Natural killer cell treated with Interleukin-12 subunit alpha and Interleukin-12 subunit beta and Interleukin-15 and Interleukin-18, amount 100 ng/mL, for 72 hours (primary cell): Measurements from ENCODE around the gene TRPM8. TPM values are rescaled to one million over a fixed set of nuclear protein-coding genes. Genes with fewer than 3 reads are reported as not detected.
A peak's percentile ranks its signal among the peaks of the same experiment; 100 is the strongest.
"Not testable (repeated sequence)": the region's sequence is repeated elsewhere in the genome, so short reads cannot be mapped to it uniquely, and the experiment has no call there.

Experiments used
- ATAC-seq, 2 donors: fragments of 150-1000 bp; cut with Tn5 transposase in 1 of 2; sonication (Bioruptor Pico), chemical (Tn5 transposase) in 1 of 2; 2 replicates each; pipeline ENCODE4 v1.10.0; 2021
- DNase-seq: peaks from one replicate; pipeline ENCODE4 v3.0.0; 2022; ENCODE audit warnings: low spot score
- H3K27ac Mint-ChIP-seq, 2 donors: 1 replicate in 1 of 2; 2 replicates in 1 of 2; pipeline ENCODE4 v1.8.0; 2022; ENCODE audit warnings: mixed read lengths in 2 of 2, mild to moderate bottlenecking in 1 of 2, moderate library complexity in 1 of 2
- H3K27me3 Mint-ChIP-seq, 2 donors: 1 replicate in 1 of 2; 2 replicates in 1 of 2; pipeline ENCODE4 v1.8.0; 2022; ENCODE audit warnings: mixed read lengths in 2 of 2
- H3K36me3 Mint-ChIP-seq: one replicate; pipeline ENCODE4 v1.8.0; 2022; ENCODE audit warnings: mixed read lengths
- H3K4me1 Mint-ChIP-seq, 2 donors: 1 replicate in 1 of 2; 2 replicates in 1 of 2; pipeline ENCODE4 v1.8.0; 2022; ENCODE audit warnings: low read depth in 2 of 2, mixed read lengths in 2 of 2, mild to moderate bottlenecking in 1 of 2
- H3K4me3 Mint-ChIP-seq: one replicate; pipeline ENCODE4 v1.8.0; 2022; ENCODE audit warnings: mixed read lengths
- H3K9me3 Mint-ChIP-seq: 2 replicates; pipeline ENCODE4 v1.8.0; 2022; ENCODE audit warnings: mixed read lengths
- total RNA-seq, 2 donors: library from RNA; stranded (reverse); gene quantifications; one replicate each; pipeline ENCODE4 v1.2.3, GENCODE V29; 2022

Gene TRPM8
- total RNA-seq, 2 donors from 2014 or later: not detected

GRCh38 chr2:233944722-233945121 lies 27.5 kb downstream of the TRPM8 start:
- Mint-ChIP-seq H3K4me1 (no peaks in the 10 kb centered on the region), H3K27ac (no peak overlapping the region), H3K4me3 (no peak overlapping the region), H3K36me3 (no peaks in the 10 kb centered on the region), H3K9me3 (no peaks in the 10 kb centered on the region), H3K27me3 (peaks cover 37 to 46% of the 10 kb centered on the region in 2 donors)
- ATAC-seq: no peak
- DNase-seq: no peak

GRCh38 chr2:233945146-233945545 lies 28.0 kb downstream of the TRPM8 start:
- Mint-ChIP-seq H3K4me3 (no peak overlapping the region), H3K9me3 (no peaks in the 10 kb centered on the region), H3K27me3 (peaks cover 39 to 46% of the 10 kb centered on the region in 2 donors), H3K27ac (no peak overlapping the region), H3K36me3 (no peaks in the 10 kb centered on the region), H3K4me1 (no peaks in the 10 kb centered on the region)
- DNase-seq (no peak), ATAC-seq (no peak)

GRCh38 chr2:233950078-233950825 lies 33.1 kb downstream of the TRPM8 start:
- Mint-ChIP-seq H3K4me1 (no peaks in the 10 kb centered on the region), H3K36me3 (no peaks in the 10 kb centered on the region), H3K4me3 (no peak overlapping the region), H3K27me3 (peaks cover 49 to 54% of the 10 kb centered on the region in 2 donors), H3K9me3 (no peaks in the 10 kb centered on the region), H3K27ac (no peak overlapping the region)
- ATAC-seq (no peak), DNase-seq (no peak)

GRCh38 chr2:233952335-233952734 lies 35.2 kb downstream of the TRPM8 start:
- no peak for DNase-seq
- no peak for ATAC-seq
- peaks cover 47 to 49% of the 10 kb centered on the region in 2 donors for H3K27me3 Mint-ChIP-seq
- H3K36me3 Mint-ChIP-seq: no peaks in the 10 kb centered on the region
- H3K9me3 Mint-ChIP-seq: no peaks in the 10 kb centered on the region
- no peak overlapping the region for H3K4me3 Mint-ChIP-seq
- no peak overlapping the region for H3K27ac Mint-ChIP-seq
- H3K4me1 Mint-ChIP-seq: no peaks in the 10 kb centered on the region

- H3K27me3 Mint-ChIP-seq: peaks cover 43 to 45% of the 10 kb centered on the region in 2 donors
- no peaks in the 10 kb centered on the region for H3K4me1 Mint-ChIP-seq
- ATAC-seq (no peak), DNase-seq (no peak)
- no peak overlapping the region for H3K4me3 Mint-ChIP-seq
- H3K36me3 Mint-ChIP-seq: no peaks in the 10 kb centered on the region
- no peak overlapping the region for H3K27ac Mint-ChIP-seq
- no peaks in the 10 kb centered on the region for H3K9me3 Mint-ChIP-seq
These were observed 36.1 kb downstream of the TRPM8 start for GRCh38 chr2:233953087-233953801.

GRCh38 chr2:233960203-233960602 lies 43.0 kb downstream of the TRPM8 start:
- Mint-ChIP-seq H3K4me3 (no peak overlapping the region), H3K27ac (no peak overlapping the region), H3K27me3 (peaks cover 6 to 22% of the 10 kb centered on the region in 2 donors), H3K4me1 (no peaks in the 10 kb centered on the region), H3K9me3 (no peaks in the 10 kb centered on the region), H3K36me3 (no peaks in the 10 kb centered on the region)
- DNase-seq (no peak), ATAC-seq (no peak)

GRCh38 chr2:233961905-233962304 lies 44.7 kb downstream of the TRPM8 start:
- ATAC-seq (no peak), DNase-seq (no peak)
- no peaks in the 10 kb centered on the region for H3K36me3 Mint-ChIP-seq
- no peak overlapping the region for H3K4me3 Mint-ChIP-seq
- H3K4me1 Mint-ChIP-seq: peaks cover 2 to 3% of the 10 kb centered on the region in 2 donors
- H3K27me3 Mint-ChIP-seq: peaks cover 0 to 18% of the 10 kb centered on the region in 2 donors
- H3K27ac Mint-ChIP-seq: no peak overlapping the region
- H3K9me3 Mint-ChIP-seq: no peaks in the 10 kb centered on the region

- no peak for DNase-seq
- no peaks in the 10 kb centered on the region for H3K9me3 Mint-ChIP-seq
- no peak overlapping the region for H3K4me3 Mint-ChIP-seq
- no peak for ATAC-seq
- H3K27me3 Mint-ChIP-seq: peaks cover 0 to 18% of the 10 kb centered on the region in 2 donors
- no peak overlapping the region for H3K27ac Mint-ChIP-seq
- no peaks in the 10 kb centered on the region for H3K36me3 Mint-ChIP-seq
- peaks cover 9% of the 10 kb centered on the region in 2 donors for H3K4me1 Mint-ChIP-seq
These were observed 47.4 kb downstream of the TRPM8 start for GRCh38 chr2:233964581-233964980.

GRCh38 chr2:233965032-233965603 lies 47.9 kb downstream of the TRPM8 start:
- H3K27me3 Mint-ChIP-seq: peaks cover 0 to 18% of the 10 kb centered on the region in 2 donors
- ATAC-seq (no peak), DNase-seq (no peak)
- no peaks in the 10 kb centered on the region for H3K9me3 Mint-ChIP-seq
- H3K4me3 Mint-ChIP-seq: no peak overlapping the region
- no peak overlapping the region for H3K27ac Mint-ChIP-seq
- peaks cover 9% of the 10 kb centered on the region in 2 donors for H3K4me1 Mint-ChIP-seq
- H3K36me3 Mint-ChIP-seq: no peaks in the 10 kb centered on the region

- not testable (repeated sequence) for H3K36me3 Mint-ChIP-seq, H3K27ac Mint-ChIP-seq, H3K4me3 Mint-ChIP-seq, H3K9me3 Mint-ChIP-seq, ATAC-seq, H3K4me1 Mint-ChIP-seq, DNase-seq
- H3K27me3 Mint-ChIP-seq: peaks cover 5 to 23% of the 10 kb centered on the region in 2 donors
These were observed 48.5 kb downstream of the TRPM8 start for GRCh38 chr2:233965646-233966045.

GRCh38 chr2:233966388-233966787 lies 49.2 kb downstream of the TRPM8 start:
- DNase-seq (no peak), ATAC-seq (no peak)
- Mint-ChIP-seq H3K4me3 (no peak overlapping the region), H3K27me3 (peaks cover 13 to 27% of the 10 kb centered on the region in 2 donors), H3K4me1 (peaks cover 9% of the 10 kb centered on the region in 2 donors), H3K36me3 (no peaks in the 10 kb centered on the region), H3K9me3 (no peaks in the 10 kb centered on the region), H3K27ac (no peak overlapping the region)

GRCh38 chr2:233967164-233967563 lies 50.0 kb downstream of the TRPM8 start:
- ATAC-seq (no peak), DNase-seq (no peak)
- Mint-ChIP-seq H3K4me3 (no peak overlapping the region), H3K27ac (peak overlapping the region in 1 of 2 donors; percentile 15), H3K27me3 (peaks cover 15 to 26% of the 10 kb centered on the region in 2 donors), H3K4me1 (peaks cover 9% of the 10 kb centered on the region in 2 donors), H3K36me3 (no peaks in the 10 kb centered on the region), H3K9me3 (no peaks in the 10 kb centered on the region)

GRCh38 chr2:233968556-233968955 lies 51.4 kb downstream of the TRPM8 start:
- no peaks in the 10 kb centered on the region for H3K9me3 Mint-ChIP-seq
- DNase-seq (no peak), ATAC-seq (no peak)
- H3K27ac Mint-ChIP-seq: no peak overlapping the region
- H3K4me1 Mint-ChIP-seq: peaks cover 9% of the 10 kb centered on the region in 2 donors
- no peaks in the 10 kb centered on the region for H3K36me3 Mint-ChIP-seq
- no peak overlapping the region for H3K4me3 Mint-ChIP-seq
- peaks cover 15 to 17% of the 10 kb centered on the region in 2 donors for H3K27me3 Mint-ChIP-seq

GRCh38 chr2:233972460-233972859 lies 55.3 kb downstream of the TRPM8 start:
- H3K36me3 Mint-ChIP-seq, DNase-seq, H3K4me3 Mint-ChIP-seq, ATAC-seq, H3K9me3 Mint-ChIP-seq, H3K27ac Mint-ChIP-seq: not testable (repeated sequence)
- peaks cover 18 to 20% of the 10 kb centered on the region in 2 donors for H3K4me1 Mint-ChIP-seq
- H3K27me3 Mint-ChIP-seq: peaks cover 15 to 17% of the 10 kb centered on the region in 2 donors
